Uterus (tissue), 4 donors: ENCODE measurements around the gene PKP4. TPM values are rescaled to one million over a fixed set of nuclear protein-coding genes. Genes with fewer than 3 reads are reported as not detected.

Source experiments
- DNase-seq, 2 donors: peaks; one replicate each; pipeline ENCODE4 v3.0.0-alpha.2; 2019 to 2020
- H3K27ac ChIP-seq, 2 donors: fragments of 200-600 bp; sonication (generic); 1 replicate in 1 of 2; 2 replicates in 1 of 2; pipeline ENCODE4 v1.5.1; 2016 to 2018
- H3K27me3 ChIP-seq, 2 donors: fragments of 200-600 bp; sonication (generic); one replicate each; pipeline ENCODE4 v1.5.1; 2018 to 2019; ENCODE audit warnings: control low read depth in 1 of 2
- H3K36me3 ChIP-seq, 2 donors: fragments of 200-600 bp; sonication (generic); one replicate each; pipeline ENCODE4 v1.5.1; 2019; ENCODE audit warnings: control low read depth in 1 of 2
- H3K4me1 ChIP-seq, 2 donors: fragments of 200-600 bp; sonication (generic); one replicate each; pipeline ENCODE4 v1.5.1; 2018 to 2019; ENCODE audit warnings: control low read depth in 1 of 2
- H3K4me3 ChIP-seq, 2 donors: fragments of 200-600 bp; sonication (generic); 1 replicate in 1 of 2; 2 replicates in 1 of 2; pipeline ENCODE4 v1.5.1; 2018 to 2019; ENCODE audit warnings: mild to moderate bottlenecking in 1 of 2
- H3K9me3 ChIP-seq, 2 donors: fragments of 200-600 bp; sonication (generic); one replicate each; pipeline ENCODE4 v1.5.1; 2019; ENCODE audit warnings: control low read depth in 1 of 2
- POLR2A ChIP-seq, 2 donors: fragments of 450-650 bp; IDR thresholded peaks; one replicate each; pipeline ENCODE4 v1.6.1; 2016; ENCODE audit warnings: antibody characterized with exemption in 2 of 2, mild to moderate bottlenecking in 1 of 2, moderate library complexity in 1 of 2
- intact Hi-C: fragments of 100-400 bp; cut with DNase I; formaldehyde crosslinking; loops from one replicate; pipeline ENCODE4 v1.15.1; 2023; ENCODE audit warnings: low total_unique reads
- total RNA-seq, 4 donors: library from RNA; depleted of rRNA in 3 of 4; stranded (reverse); fragments of >200 nt in 3 of 4; gene quantifications; one replicate each; pipeline versions ENCODE4 v1.1.0 to v1.2.4, GENCODE V29; 2014 to 2023
- TF ChIP-seq, protein P1 (sequence below), 4 experiments: fragments of 200-600 bp in 2 of 4; fragments of 450-650 bp in 2 of 4; sonication (generic) in 2 of 4; IDR thresholded peaks; one replicate each; pipeline ENCODE4 v1.5.1; 2016 to 2019; ENCODE audit warnings: antibody characterized with exemption in 4 of 4, mild to moderate bottlenecking in 2 of 4, moderate library complexity in 1 of 4
- donor health status: DM: yes; HTN: yes; CAD: no.

The PKP4 gene
- total RNA-seq, 4 donors from 2014 or later = 35.6 to 122 (median 60.6) TPM

GRCh38 chr2:158504088-158504487 is 47.3 kb downstream of the PKP4 start:
- no peaks in the 10 kb centered on the region for H3K27me3 ChIP-seq
- intact Hi-C loops = no loop called here
- H3K4me1 ChIP-seq = no peaks in the 10 kb centered on the region
- no peaks in the 10 kb centered on the region for H3K36me3 ChIP-seq
- H3K9me3 ChIP-seq = no peaks in the 10 kb centered on the region
- H3K4me3 ChIP-seq = no peak overlapping the region
- no peak for DNase-seq
- no peak for TF ChIP-seq POLR2A (IDR thresholded peaks at IDR 0.05)
- TF ChIP-seq, protein P1, sequence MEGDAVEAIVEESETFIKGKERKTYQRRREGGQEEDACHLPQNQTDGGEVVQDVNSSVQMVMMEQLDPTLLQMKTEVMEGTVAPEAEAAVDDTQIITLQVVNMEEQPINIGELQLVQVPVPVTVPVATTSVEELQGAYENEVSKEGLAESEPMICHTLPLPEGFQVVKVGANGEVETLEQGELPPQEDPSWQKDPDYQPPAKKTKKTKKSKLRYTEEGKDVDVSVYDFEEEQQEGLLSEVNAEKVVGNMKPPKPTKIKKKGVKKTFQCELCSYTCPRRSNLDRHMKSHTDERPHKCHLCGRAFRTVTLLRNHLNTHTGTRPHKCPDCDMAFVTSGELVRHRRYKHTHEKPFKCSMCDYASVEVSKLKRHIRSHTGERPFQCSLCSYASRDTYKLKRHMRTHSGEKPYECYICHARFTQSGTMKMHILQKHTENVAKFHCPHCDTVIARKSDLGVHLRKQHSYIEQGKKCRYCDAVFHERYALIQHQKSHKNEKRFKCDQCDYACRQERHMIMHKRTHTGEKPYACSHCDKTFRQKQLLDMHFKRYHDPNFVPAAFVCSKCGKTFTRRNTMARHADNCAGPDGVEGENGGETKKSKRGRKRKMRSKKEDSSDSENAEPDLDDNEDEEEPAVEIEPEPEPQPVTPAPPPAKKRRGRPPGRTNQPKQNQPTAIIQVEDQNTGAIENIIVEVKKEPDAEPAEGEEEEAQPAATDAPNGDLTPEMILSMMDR (IDR thresholded peaks at IDR 0.05) = no peak
- no peak overlapping the region for H3K27ac ChIP-seq

DNA sequence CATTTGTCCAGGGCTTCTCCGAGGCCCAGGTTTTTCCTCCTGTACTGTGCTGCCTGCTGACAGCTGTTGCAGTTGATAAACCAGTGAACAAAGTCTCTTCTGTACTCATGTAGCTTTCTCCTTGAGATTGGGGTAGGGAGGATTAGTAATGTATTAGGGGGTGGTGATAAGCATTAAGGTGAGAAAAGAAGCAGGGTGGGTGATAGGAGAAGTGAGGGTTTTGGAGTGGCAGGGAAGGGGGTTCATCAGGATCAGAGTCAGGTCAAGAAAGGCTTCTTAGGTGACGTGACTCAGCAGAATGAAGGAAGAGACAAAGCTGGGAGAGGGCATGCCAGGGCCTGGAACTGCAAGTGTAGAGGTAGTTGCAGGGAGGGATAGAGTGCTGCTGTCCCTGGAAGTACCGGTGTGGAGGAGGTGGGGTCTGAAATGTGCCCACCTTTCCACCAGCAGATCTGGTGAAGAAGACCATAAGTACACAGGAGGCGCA is 48.7 kb downstream of the PKP4 start:
- no peaks in the 10 kb centered on the region for H3K4me1 ChIP-seq
- H3K4me3 ChIP-seq = no peak overlapping the region
- H3K36me3 ChIP-seq = no peaks in the 10 kb centered on the region
- no peaks in the 10 kb centered on the region for H3K27me3 ChIP-seq
- H3K9me3 ChIP-seq = no peaks in the 10 kb centered on the region
- intact Hi-C loops = no loop called here
- TF ChIP-seq, protein P1 (IDR thresholded peaks at IDR 0.05) = no peak
- TF ChIP-seq POLR2A (IDR thresholded peaks at IDR 0.05) = no peak
- no peak for DNase-seq
- no peak overlapping the region for H3K27ac ChIP-seq

- H3K4me3 ChIP-seq = no peak overlapping the region
- no peak for DNase-seq
- no peak for TF ChIP-seq POLR2A (IDR thresholded peaks at IDR 0.05)
- TF ChIP-seq, protein P1 (IDR thresholded peaks at IDR 0.05) = no peak
- H3K27ac ChIP-seq = no peak overlapping the region
- no peaks in the 10 kb centered on the region for H3K36me3 ChIP-seq
- intact Hi-C loops = no loop called here
- no peaks in the 10 kb centered on the region for H3K4me1 ChIP-seq
- H3K9me3 ChIP-seq = no peaks in the 10 kb centered on the region
- no peaks in the 10 kb centered on the region for H3K27me3 ChIP-seq
Observed at GRCh38 chr2:158507141-158507540, 50.4 kb downstream of the PKP4 start.

GRCh38 chr2:158507679-158508078 is 50.9 kb downstream of the PKP4 start:
- Histone ChIP-seq H3K27ac (no peak overlapping the region), H3K36me3 (no peaks in the 10 kb centered on the region), H3K9me3 (no peaks in the 10 kb centered on the region), H3K4me1 (no peaks in the 10 kb centered on the region), H3K27me3 (no peaks in the 10 kb centered on the region), H3K4me3 (no peak overlapping the region)
- intact Hi-C loops = no loop called here
- no peak for DNase-seq
- TF ChIP-seq, protein P1 (IDR thresholded peaks at IDR 0.05) = no peak
- no peak for TF ChIP-seq POLR2A (IDR thresholded peaks at IDR 0.05)

GRCh38 chr2:158509928-158510797 is 53.4 kb downstream of the PKP4 start:
- DNase-seq = no peak
- H3K4me3 ChIP-seq = no peak overlapping the region
- H3K27ac ChIP-seq = no peak overlapping the region
- intact Hi-C loops = no loop called here
- no peaks in the 10 kb centered on the region for H3K27me3 ChIP-seq
- TF ChIP-seq, protein P1 (IDR thresholded peaks at IDR 0.05) = no peak
- TF ChIP-seq POLR2A (IDR thresholded peaks at IDR 0.05) = no peak
- no peaks in the 10 kb centered on the region for H3K9me3 ChIP-seq
- no peaks in the 10 kb centered on the region for H3K4me1 ChIP-seq
- no peaks in the 10 kb centered on the region for H3K36me3 ChIP-seq
